ENCODE results near the gene DAB1.

DNA sequence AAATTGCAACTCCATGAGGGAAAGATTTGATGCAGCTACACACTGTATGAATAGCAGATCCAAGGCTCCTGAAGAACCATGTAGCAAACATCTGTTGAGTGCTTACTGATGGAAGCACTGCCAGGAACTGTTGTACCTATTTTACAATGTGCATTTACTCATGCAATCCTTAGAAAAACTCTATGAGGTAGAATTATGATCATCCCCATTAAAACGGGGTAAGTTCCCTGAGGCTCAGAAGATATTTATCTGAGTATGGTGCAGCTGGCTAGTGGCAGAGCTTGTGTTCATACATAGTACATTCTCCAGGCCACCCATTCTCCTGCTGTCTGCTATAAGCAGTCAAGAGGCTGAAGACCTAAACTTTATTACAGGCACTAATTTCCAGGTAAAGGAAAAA lies 403.6 kb downstream of the DAB1 start:
- TF ChIP-seq CTCF (IDR thresholded peaks at IDR 0.05; ENCODE audit: low read length) (no peak), EZH2 (IDR thresholded peaks at IDR 0.05; ENCODE audit: borderline replicate concordance, low read length) (no peak)

Data from OCI-LY1 (cell line).